GM18505 (cell line): Measurements from ENCODE around the gene SLC9C2.
"Not testable (repeated sequence)": the region's sequence is repeated elsewhere in the genome, so short reads cannot be mapped to it uniquely, and the experiment has no call there.

Experiments used
- ATAC-seq: cut with Tn5 transposase; IDR thresholded peaks from one replicate; pipeline ENCODE4 v1.9.1; 2021; ENCODE audit not compliant: unreplicated experiment
- POLR2A ChIP-seq: IDR thresholded peaks from 4 replicates; pipeline ENCODE4 v1.6.1; 2011; ENCODE audit warnings: borderline replicate concordance; ENCODE audit not compliant: insufficient read depth, insufficient read length; ENCODE audit errors: extremely low read depth

SLC9C2 gene

GRCh38 chr1:173616859-173617258 is 14.0 kb upstream of the SLC9C2 start:
- ATAC-seq, result no peak
- no peak for TF ChIP-seq POLR2A

- ATAC-seq, result not testable (repeated sequence)
Measured at GRCh38 chr1:173613086-173613485, 10.2 kb upstream of the SLC9C2 start.

GRCh38 chr1:173608503-173609216 is 5.8 kb upstream of the SLC9C2 start:
- no peak for TF ChIP-seq POLR2A
- no peak for ATAC-seq

- no peak for TF ChIP-seq POLR2A
- peak; percentile 63 for ATAC-seq
Measured at GRCh38 chr1:173601588-173601987, 1.3 kb downstream of the SLC9C2 start.

- TF ChIP-seq POLR2A, result no peak
- ATAC-seq, result no peak
Measured at GRCh38 chr1:173596097-173596825, 6.6 kb downstream of the SLC9C2 start.

- not testable (repeated sequence) for ATAC-seq
Measured at GRCh38 chr1:173591138-173591537, 11.7 kb downstream of the SLC9C2 start.

- no peak for TF ChIP-seq POLR2A
- ATAC-seq, result no peak
Measured at GRCh38 chr1:173590557-173590956, 12.3 kb downstream of the SLC9C2 start.

- ATAC-seq, result no peak
- TF ChIP-seq POLR2A, result no peak
Measured at GRCh38 chr1:173581383-173582079, 21.3 kb downstream of the SLC9C2 start.

- no peak for TF ChIP-seq POLR2A
- no peak for ATAC-seq
Measured at GRCh38 chr1:173580658-173581057, 22.2 kb downstream of the SLC9C2 start.

GRCh38 chr1:173580071-173580470 is 22.8 kb downstream of the SLC9C2 start:
- ATAC-seq, result no peak
- no peak for TF ChIP-seq POLR2A

GRCh38 chr1:173573596-173573995 is 29.3 kb downstream of the SLC9C2 start:
- no peak for ATAC-seq
- no peak for TF ChIP-seq POLR2A

GRCh38 chr1:173572201-173572873 is 30.5 kb downstream of the SLC9C2 start:
- TF ChIP-seq POLR2A, result no peak
- ATAC-seq, result no peak

- TF ChIP-seq POLR2A, result no peak
- no peak for ATAC-seq
Measured at GRCh38 chr1:173570370-173571007, 32.4 kb downstream of the SLC9C2 start.
